H1 (cell line): Measurements from ENCODE around the gene TDRD1.

Experiments used
- ATF3 ChIP-seq: IDR thresholded peaks from 2 replicates; pipeline ENCODE4 v1.6.1; 2011; ENCODE audit warnings: low read depth, mild to moderate bottlenecking, low read length; ENCODE audit not compliant: insufficient read depth
- BACH1 ChIP-seq: IDR thresholded peaks from 2 replicates; pipeline ENCODE4 v1.6.1; 2012; ENCODE audit warnings: low read length, improper control_type of control experiment
- CEBPB ChIP-seq: IDR thresholded peaks from 2 replicates; pipeline ENCODE4 v1.6.1; 2012; ENCODE audit warnings: low read depth, low read length
- CHD1 ChIP-seq: IDR thresholded peaks from 2 replicates; pipeline ENCODE4 v1.6.1; 2012; ENCODE audit warnings: low read depth, low read length, improper control_type of control experiment
- CREB1 ChIP-seq: IDR thresholded peaks from 2 replicates; pipeline ENCODE4 v1.6.1; 2012; ENCODE audit warnings: inconsistent platforms
- CTCF ChIP-seq, 3 experiments: IDR thresholded peaks; 1 replicate in 2 of 3; 2 replicates in 1 of 3; pipeline versions ENCODE4 v1.5.1 to v1.6.1; 2011; ENCODE audit warnings: low read length in 3 of 3, mild to moderate bottlenecking in 3 of 3, inconsistent platforms in 2 of 3, low read depth in 1 of 3, moderate library complexity in 1 of 3; ENCODE audit not compliant: insufficient read depth in 1 of 3; ENCODE audit errors: control extremely low read depth in 1 of 3
- EP300 ChIP-seq, 2 experiments: IDR thresholded peaks; 1 replicate in 1 of 2; 2 replicates in 1 of 2; pipeline ENCODE4 v1.6.1; 2011 to 2012; ENCODE audit warnings: low read depth in 2 of 2, low read length in 2 of 2, mild to moderate bottlenecking in 2 of 2, borderline replicate concordance in 1 of 2, inconsistent platforms in 1 of 2, moderate library complexity in 1 of 2
- POLR2A ChIP-seq, 2 experiments: IDR thresholded peaks; 1 replicate in 1 of 2; 2 replicates in 1 of 2; pipeline ENCODE4 v1.6.1; 2011; ENCODE audit warnings: low read depth in 2 of 2, low read length in 2 of 2, mild to moderate bottlenecking in 2 of 2; ENCODE audit errors: control extremely low read depth in 1 of 2
- SIN3A ChIP-seq, 2 experiments: IDR thresholded peaks in 1 of 2; conservative IDR thresholded peaks in 1 of 2; 2 replicates each; pipeline ENCODE4 v1.6.1; 2011 to 2012; ENCODE audit warnings: low read length in 2 of 2, improper control_type of control experiment in 1 of 2, low read depth in 1 of 2, mild to moderate bottlenecking in 1 of 2
- TAF1 ChIP-seq: IDR thresholded peaks from 2 replicates; pipeline ENCODE4 v1.6.1; 2011; ENCODE audit warnings: mild to moderate bottlenecking, low read depth, low read length

GRCh38 chr10:114279901-114280644 lies 100.9 kb downstream of the TDRD1 start:
- TF ChIP-seq TAF1: no peak
- TF ChIP-seq CTCF (IDR thresholded peaks at IDR 0.05; ENCODE audit: control extremely low read depth in 1 of 3, insufficient read depth in 1 of 3, low read depth in 1 of 3, low read length in 3 of 3): no peak
- TF ChIP-seq CEBPB: no peak
- TF ChIP-seq BACH1: no peak
- TF ChIP-seq CREB1: no peak
- TF ChIP-seq SIN3A (conservative IDR thresholded peaks at IDR 0.05 in 1 of 2, IDR thresholded peaks at IDR 0.05 in 1 of 2; ENCODE audit: low read depth in 1 of 2, low read length in 2 of 2): no peak
- no peak for TF ChIP-seq POLR2A (IDR thresholded peaks at IDR 0.05; ENCODE audit: control extremely low read depth in 1 of 2, low read depth in 2 of 2, low read length in 2 of 2)
- no peak for TF ChIP-seq EP300 (IDR thresholded peaks at IDR 0.05; ENCODE audit: borderline replicate concordance in 1 of 2, low read depth in 2 of 2, low read length in 2 of 2)
- no peak for TF ChIP-seq ATF3
- TF ChIP-seq CHD1: no peak
